HG02571 (cell line): Measurements from ENCODE around the gene FES.
"Not testable (repeated sequence)": the region's sequence is repeated elsewhere in the genome, so short reads cannot be mapped to it uniquely, and the experiment has no call there.

Source experiments
- ATAC-seq: cut with Tn5 transposase; IDR thresholded peaks from one replicate; pipeline ENCODE4 v1.9.1; 2021; ENCODE audit warnings: mild to moderate bottlenecking, moderate library complexity; ENCODE audit not compliant: unreplicated experiment

FES gene

GRCh38 chr15:90890839-90891238 is 6.5 kb downstream of the FES start:
- ATAC-seq: no peak

GRCh38 chr15:90891346-90891949 is 7.1 kb downstream of the FES start:
- ATAC-seq: no peak

GRCh38 chr15:90892023-90892422 is 7.7 kb downstream of the FES start:
- ATAC-seq: no peak

GRCh38 chr15:90892498-90893174 is 8.3 kb downstream of the FES start:
- no peak for ATAC-seq

GRCh38 chr15:90893175-90894090 is 9.1 kb downstream of the FES start:
- no peak for ATAC-seq

- ATAC-seq: no peak
Measured at GRCh38 chr15:90895571-90896117, 11.3 kb downstream of the FES start.

GRCh38 chr15:90897131-90897655 is 12.9 kb downstream of the FES start:
- not testable (repeated sequence) for ATAC-seq

- ATAC-seq: no peak
Measured at GRCh38 chr15:90901175-90902039, 17.1 kb downstream of the FES start.

GRCh38 chr15:90902040-90902839 is 17.9 kb downstream of the FES start:
- ATAC-seq: peak; percentile 60

- peak; percentile 53 for ATAC-seq
Measured at GRCh38 chr15:90902840-90903732, 18.8 kb downstream of the FES start, which contains the start of gene MAN2A2. MAN2A2 (plus strand) TSS chr15:90903302; CDS start chr15:90904208, 906 bp downstream.

- ATAC-seq: no peak
Measured at GRCh38 chr15:90903733-90904536, 19.6 kb downstream of the FES start.

- no peak for ATAC-seq
Measured at GRCh38 chr15:90904746-90905145, 20.4 kb downstream of the FES start.

GRCh38 chr15:90905306-90906180 is 21.2 kb downstream of the FES start:
- ATAC-seq: no peak

GRCh38 chr15:90906181-90906849 is 22.0 kb downstream of the FES start:
- ATAC-seq: no peak

GRCh38 chr15:90907051-90907660 is 22.9 kb downstream of the FES start:
- ATAC-seq: no peak
